ENCODE results near the gene PREX1. TPM values are rescaled to one million over a fixed set of nuclear protein-coding genes. Genes with fewer than 3 reads are reported as not detected.

The PREX1 gene
- total RNA-seq, 1 experiment from 2014 or later: 9.5 TPM

- peaks cover 12% of the 10 kb centered on the region for H3K4me1 Mint-ChIP-seq (ENCODE audit: low read depth, unreplicated experiment)
- no peaks in the 10 kb centered on the region for H3K36me3 ChIP-seq (ENCODE audit: control insufficient read depth, insufficient read depth, low read length)
- no TSS peak for BruUV-seq (replicated peaks)
- no peaks in the 10 kb centered on the region for H3K27me3 ChIP-seq (replicated peaks; ENCODE audit: control insufficient read depth, insufficient read depth, low read length)
- peaks cover 10% of the 10 kb centered on the region for H3K9me3 Mint-ChIP-seq (ENCODE audit: unreplicated experiment)
- ChIA-PET CTCF (interaction anchor here (0.7 to 1.8 kb wide), 3 partner anchors 11 to 72 kb away, joined by 4 to 10 read pairs (median 5); no protein-coding TSS in a partner anchor), POLR2A (interaction anchor here (0.7 to 1.1 kb wide), 2 partner anchors 36 to 47 kb away, joined by 3 read pairs; no protein-coding TSS in a partner anchor)
- no peaks in the 10 kb centered on the region for H3K9me3 ChIP-seq
- H3K4me3 ChIP-seq (ENCODE audit: low read depth, low read length): no peak overlapping the region
- DNase-seq: peak; percentile 70 to 83
- H3K27ac Mint-ChIP-seq (ENCODE audit: unreplicated experiment): peak overlapping the region; percentile 5
- peaks cover 13% of the 10 kb centered on the region for H3K4me1 ChIP-seq
- intact Hi-C loops (cut with micrococcal nuclease; ENCODE audit: unreplicated experiment): no loop called here
- TF ChIP-seq CTCF (IDR thresholded peaks at IDR 0.05; ENCODE audit: insufficient read depth in 1 of 2, low read depth in 1 of 2, low read length in 1 of 2, severe bottlenecking in 1 of 2, unreplicated experiment in 1 of 2): no peak
- H3K4me3 Mint-ChIP-seq (ENCODE audit: unreplicated experiment): peak overlapping the region; percentile 2
- no peaks in the 10 kb centered on the region for H3K36me3 Mint-ChIP-seq (ENCODE audit: insufficient read depth, unreplicated experiment)
- no peaks in the 10 kb centered on the region for H3K27me3 Mint-ChIP-seq (ENCODE audit: insufficient read depth, unreplicated experiment)
Measured at GRCh38 chr20:48585061-48585870, 242.5 kb downstream of the PREX1 start.

- no peaks in the 10 kb centered on the region for H3K36me3 Mint-ChIP-seq (ENCODE audit: insufficient read depth, unreplicated experiment)
- CTCF ChIA-PET: interaction anchor here (0.7 to 1.8 kb wide), 3 partner anchors 12 to 73 kb away, joined by 4 to 10 read pairs (median 5); no protein-coding TSS in a partner anchor
- H3K27ac Mint-ChIP-seq (ENCODE audit: unreplicated experiment): peak overlapping the region; percentile 5
- POLR2A ChIA-PET: interaction anchor here (0.7 to 1.1 kb wide), 2 partner anchors 36 to 46 kb away, joined by 3 read pairs; no protein-coding TSS in a partner anchor
- peaks cover 10% of the 10 kb centered on the region for H3K9me3 Mint-ChIP-seq (ENCODE audit: unreplicated experiment)
- H3K36me3 ChIP-seq (ENCODE audit: control insufficient read depth, insufficient read depth, low read length): no peaks in the 10 kb centered on the region
- no peaks in the 10 kb centered on the region for H3K9me3 ChIP-seq
- H3K27me3 ChIP-seq (replicated peaks; ENCODE audit: control insufficient read depth, insufficient read depth, low read length): no peaks in the 10 kb centered on the region
- intact Hi-C loops (cut with micrococcal nuclease; ENCODE audit: unreplicated experiment): no loop called here
- H3K4me3 Mint-ChIP-seq (ENCODE audit: unreplicated experiment): peak overlapping the region; percentile 2
- H3K27me3 Mint-ChIP-seq (ENCODE audit: insufficient read depth, unreplicated experiment): no peaks in the 10 kb centered on the region
- TF ChIP-seq CTCF (IDR thresholded peaks at IDR 0.05; ENCODE audit: insufficient read depth in 1 of 2, low read depth in 1 of 2, low read length in 1 of 2, severe bottlenecking in 1 of 2, unreplicated experiment in 1 of 2): no peak
- peaks cover 13% of the 10 kb centered on the region for H3K4me1 ChIP-seq
- H3K4me1 Mint-ChIP-seq (ENCODE audit: low read depth, unreplicated experiment): peaks cover 12% of the 10 kb centered on the region
- no TSS peak for BruUV-seq (replicated peaks)
- DNase-seq: no peak
- H3K4me3 ChIP-seq (ENCODE audit: low read depth, low read length): no peak overlapping the region
Measured at GRCh38 chr20:48584391-48585060, 243.3 kb downstream of the PREX1 start.

- Histone ChIP-seq H3K36me3 (ENCODE audit: control insufficient read depth, insufficient read depth, low read length) (no peaks in the 10 kb centered on the region), H3K9me3 (no peaks in the 10 kb centered on the region), H3K27me3 (replicated peaks; ENCODE audit: control insufficient read depth, insufficient read depth, low read length) (no peaks in the 10 kb centered on the region), H3K4me1 (peaks cover 13% of the 10 kb centered on the region), H3K4me3 (ENCODE audit: low read depth, low read length) (no peak overlapping the region)
- POLR2A ChIA-PET: no interaction called here
- intact Hi-C loops (cut with micrococcal nuclease; ENCODE audit: unreplicated experiment): no loop called here
- TF ChIP-seq CTCF (IDR thresholded peaks at IDR 0.05; ENCODE audit: insufficient read depth in 1 of 2, low read depth in 1 of 2, low read length in 1 of 2, severe bottlenecking in 1 of 2, unreplicated experiment in 1 of 2): no peak
- peaks cover 10% of the 10 kb centered on the region for H3K9me3 Mint-ChIP-seq (ENCODE audit: unreplicated experiment)
- H3K36me3 Mint-ChIP-seq (ENCODE audit: insufficient read depth, unreplicated experiment): no peaks in the 10 kb centered on the region
- no TSS peak for BruUV-seq (replicated peaks)
- H3K27me3 Mint-ChIP-seq (ENCODE audit: insufficient read depth, unreplicated experiment): no peaks in the 10 kb centered on the region
- H3K4me3 Mint-ChIP-seq (ENCODE audit: unreplicated experiment): no peak overlapping the region
- peak in 1 of 2 experiments; percentile 45 for DNase-seq
- H3K27ac Mint-ChIP-seq (ENCODE audit: unreplicated experiment): no peak overlapping the region
- CTCF ChIA-PET: interaction anchor here (1.1 kb wide), 1 partner anchor 74 kb away, joined by 4 read pairs; no protein-coding TSS in a partner anchor
- peaks cover 12% of the 10 kb centered on the region for H3K4me1 Mint-ChIP-seq (ENCODE audit: low read depth, unreplicated experiment)
Measured at GRCh38 chr20:48583801-48584200, 244.0 kb downstream of the PREX1 start.

All from Caco-2 (cell line).